GM18861 (cell line): ENCODE data around the gene ERN1.

Experiments used
- ATAC-seq: cut with Tn5 transposase; IDR thresholded peaks from one replicate; pipeline ENCODE4 v1.9.1; 2021; ENCODE audit not compliant: unreplicated experiment

The ERN1 gene

GRCh38 chr17:64111831-64112230, 18.1 kb downstream of the ERN1 start:
- no peak for ATAC-seq

DNA sequence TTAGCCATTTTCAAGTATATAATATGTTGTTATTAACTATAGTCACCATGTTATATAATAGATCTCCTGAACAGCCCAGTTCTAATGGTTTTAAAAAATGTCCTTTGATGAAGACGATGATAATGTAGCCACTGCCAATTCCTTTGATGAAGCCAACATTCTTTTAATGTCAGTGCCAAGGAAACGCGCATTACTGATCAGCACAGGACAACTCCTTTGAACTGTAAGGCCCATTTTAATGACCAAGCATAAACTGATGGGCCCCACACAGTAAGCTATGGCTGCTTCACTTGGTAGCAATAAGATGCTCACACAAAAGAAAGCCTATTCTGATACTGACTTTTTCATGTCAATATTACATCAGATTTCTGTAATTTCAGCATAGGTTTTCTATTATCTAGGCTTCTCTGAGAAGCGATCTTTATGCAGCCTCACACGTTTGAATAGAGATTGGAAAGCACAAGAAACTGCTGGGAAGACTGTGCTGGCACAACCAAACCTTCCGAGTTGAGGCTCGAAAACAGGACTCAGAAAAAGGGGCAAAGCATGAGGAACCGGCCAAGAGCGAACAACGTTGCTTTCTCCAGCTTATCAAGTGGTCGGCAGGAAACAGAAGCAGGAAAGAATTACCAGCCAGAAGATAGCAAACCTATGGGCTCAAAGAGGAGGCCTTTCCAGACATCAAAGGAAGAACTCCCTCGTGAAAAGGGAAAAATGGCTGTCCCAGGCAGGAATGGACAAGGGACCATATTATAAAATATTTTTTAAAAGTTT, 19.4 kb downstream of the ERN1 start:
- ATAC-seq, result no peak

GRCh38 chr17:64109400-64109799, 20.5 kb downstream of the ERN1 start:
- no peak for ATAC-seq

DNA sequence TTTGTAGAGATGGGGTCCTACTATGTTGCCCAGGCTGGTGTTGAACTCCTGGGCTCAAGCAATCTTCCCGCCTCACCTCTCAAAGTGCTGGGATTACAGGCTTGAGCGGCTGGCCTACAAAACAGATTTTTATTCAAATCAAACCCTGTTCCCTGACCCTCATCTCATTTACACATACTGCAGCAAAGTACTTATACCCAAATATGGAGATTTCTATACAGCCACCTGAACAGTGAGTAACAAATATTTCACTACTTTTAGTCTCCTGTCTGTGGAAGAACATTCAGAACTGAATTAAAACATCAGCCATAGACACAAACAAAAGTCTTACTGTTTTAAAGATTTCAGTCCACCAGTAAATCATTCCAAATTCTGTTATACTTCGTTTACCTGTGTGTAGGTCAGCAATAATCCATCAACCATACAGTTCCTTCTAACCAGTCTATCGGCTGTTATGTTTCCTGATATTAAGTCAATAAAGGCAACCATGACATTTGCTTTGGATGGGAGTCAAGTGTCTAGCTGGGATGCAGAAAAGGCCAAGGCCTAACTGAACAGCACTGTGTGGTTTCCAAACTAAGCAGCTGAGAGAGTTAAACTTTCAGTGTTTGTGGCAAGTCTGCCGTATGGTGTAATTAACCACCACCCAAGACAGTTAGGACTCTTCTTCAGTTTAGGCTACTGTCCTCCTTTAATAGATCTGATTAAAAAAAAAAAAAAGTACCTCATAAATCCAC, 22.3 kb downstream of the ERN1 start:
- ATAC-seq, result no peak

- no peak for ATAC-seq
Measured at GRCh38 chr17:64106918-64107317, 23.0 kb downstream of the ERN1 start.

DNA sequence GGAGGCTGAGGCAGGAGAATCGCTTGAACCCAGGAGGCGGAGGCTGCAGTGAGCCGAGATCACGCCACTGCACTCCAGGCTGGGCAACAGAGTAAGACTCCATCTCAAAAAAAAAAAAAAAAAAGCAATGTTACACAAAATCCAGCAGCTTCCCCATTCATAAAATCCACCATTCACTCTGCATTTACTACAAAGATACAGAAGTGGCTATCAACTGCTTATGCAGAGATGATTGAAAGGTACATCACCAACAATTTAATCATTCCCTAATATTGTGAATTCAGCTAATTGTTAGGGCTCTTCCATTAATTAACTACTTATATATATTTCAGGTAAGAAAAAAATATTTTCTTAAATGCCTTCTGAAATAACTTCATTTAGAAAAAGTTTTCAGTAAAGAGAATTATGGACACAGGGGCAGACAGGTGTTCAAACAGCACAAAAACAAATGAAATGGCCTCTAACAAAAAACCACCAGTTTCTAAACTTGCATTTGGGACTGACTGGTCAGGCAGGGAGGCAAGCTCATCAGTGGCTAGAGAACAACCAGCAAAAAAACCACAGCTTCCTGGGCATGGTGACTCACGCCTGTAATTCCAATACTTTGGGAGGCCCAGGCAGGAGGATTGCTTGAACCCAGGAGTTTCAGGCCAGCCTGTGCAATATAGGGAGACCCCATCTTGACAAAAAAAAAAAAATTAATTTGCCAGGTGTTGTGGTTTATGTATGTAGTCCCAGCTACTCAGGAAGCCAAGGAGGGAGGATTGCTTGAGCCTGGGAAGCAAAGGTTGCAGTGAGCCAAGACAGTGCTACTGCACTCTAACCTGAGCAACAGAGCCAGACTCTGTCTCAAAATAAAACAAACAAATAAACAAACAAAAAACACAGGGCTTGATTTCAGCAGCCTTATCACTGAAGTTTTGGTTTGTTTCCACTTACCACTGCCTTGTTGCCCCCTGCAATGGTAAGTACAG, 26.3 kb downstream of the ERN1 start:
- no peak for ATAC-seq

DNA sequence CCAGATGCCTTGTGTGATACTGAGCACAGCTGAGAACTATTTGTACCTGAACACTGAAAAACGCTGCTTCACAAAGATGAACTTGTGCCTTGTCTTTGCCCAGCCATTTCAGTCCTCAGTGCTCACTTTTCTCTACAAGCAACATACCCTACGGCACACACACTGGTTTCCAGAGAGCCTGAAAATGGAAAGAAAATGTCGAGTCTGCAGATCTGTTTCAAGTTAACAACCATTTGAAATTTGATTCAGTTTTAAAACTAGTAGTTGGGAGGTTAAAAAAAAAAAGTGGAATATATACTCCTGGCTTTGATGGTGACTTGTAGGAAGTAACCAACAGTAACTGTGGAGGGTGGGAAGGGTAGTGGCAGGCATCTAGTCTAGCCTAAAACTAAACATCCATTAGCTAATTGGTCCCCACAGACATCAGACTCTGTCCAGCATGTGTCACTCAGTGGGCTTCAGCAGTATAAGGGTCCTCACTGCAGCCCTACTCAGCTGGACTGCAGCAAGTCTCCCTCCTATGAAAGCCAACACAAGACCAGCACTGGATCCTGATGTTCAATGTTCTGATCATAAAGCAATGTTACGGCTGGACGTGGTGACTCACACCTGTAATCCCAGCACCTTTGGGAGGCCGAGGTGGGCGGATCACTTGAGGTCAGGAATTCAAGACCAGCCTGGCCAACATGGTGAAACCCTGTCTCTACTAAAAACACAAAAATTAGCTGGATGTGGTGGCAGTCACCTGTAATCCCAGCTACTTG, 27.1 kb downstream of the ERN1 start:
- no peak for ATAC-seq

- ATAC-seq, result no peak
Measured at GRCh38 chr17:64099543-64099942, 30.4 kb downstream of the ERN1 start.

GRCh38 chr17:64097196-64097936, 32.6 kb downstream of the ERN1 start:
- ATAC-seq, result no peak

- no peak for ATAC-seq
Measured at GRCh38 chr17:64096037-64096436, 33.9 kb downstream of the ERN1 start.

DNA sequence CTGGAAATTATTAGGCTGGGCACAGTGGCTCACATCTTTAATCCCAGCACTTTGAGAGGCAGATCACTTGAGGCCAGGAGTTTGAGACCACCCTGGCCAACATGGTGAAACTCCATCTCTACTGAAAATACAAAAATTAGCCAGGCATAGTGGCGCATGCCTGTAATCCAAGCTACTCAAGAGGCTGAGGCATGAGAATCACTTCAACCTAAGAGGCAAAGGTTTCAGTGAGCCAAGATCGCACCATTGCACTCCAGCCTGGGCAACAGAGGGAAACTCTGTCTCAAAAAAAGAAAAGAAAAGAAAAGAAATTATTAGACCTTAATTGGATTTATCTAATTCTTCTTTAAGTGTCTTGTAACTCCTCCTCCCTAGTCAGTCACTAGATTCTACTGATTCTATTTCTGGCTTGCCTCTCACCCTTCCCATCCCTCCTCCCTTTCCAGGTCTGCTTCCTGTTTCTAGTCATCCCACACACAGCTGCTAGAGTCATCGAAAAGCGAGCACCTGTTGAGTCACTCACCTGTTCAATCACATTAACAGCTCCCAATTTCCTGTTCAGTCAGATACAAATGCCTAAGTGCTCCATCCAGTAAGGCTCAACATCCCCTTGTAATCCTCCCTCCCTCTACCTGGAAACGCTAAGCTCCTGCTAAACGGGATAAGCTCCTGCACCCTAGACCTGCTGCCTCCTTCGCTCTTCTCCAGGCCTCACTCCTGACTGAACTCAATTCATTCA, 34.6 kb downstream of the ERN1 start:
- ATAC-seq, result no peak

DNA sequence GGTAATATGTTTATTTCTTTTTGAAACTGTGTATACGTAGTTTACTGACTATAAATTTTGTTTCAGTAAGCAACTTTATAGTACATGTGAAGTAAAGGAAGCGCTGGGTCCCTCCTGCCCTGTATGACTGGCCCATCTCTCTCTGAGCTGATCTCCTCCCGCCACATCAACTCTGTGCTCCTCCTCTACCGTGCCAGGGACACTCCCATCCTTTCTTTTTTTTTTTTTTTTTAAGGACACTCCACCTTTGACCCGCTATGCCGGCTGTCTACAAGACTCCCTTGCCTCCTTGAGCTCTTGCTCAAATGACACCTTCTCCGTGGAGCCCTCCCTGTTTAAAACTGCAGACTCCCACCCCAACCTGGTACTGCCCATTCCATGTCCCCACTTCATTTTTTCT, 35.5 kb downstream of the ERN1 start:
- no peak for ATAC-seq

- ATAC-seq, result no peak
Measured at GRCh38 chr17:64092952-64093451, 36.9 kb downstream of the ERN1 start.

DNA sequence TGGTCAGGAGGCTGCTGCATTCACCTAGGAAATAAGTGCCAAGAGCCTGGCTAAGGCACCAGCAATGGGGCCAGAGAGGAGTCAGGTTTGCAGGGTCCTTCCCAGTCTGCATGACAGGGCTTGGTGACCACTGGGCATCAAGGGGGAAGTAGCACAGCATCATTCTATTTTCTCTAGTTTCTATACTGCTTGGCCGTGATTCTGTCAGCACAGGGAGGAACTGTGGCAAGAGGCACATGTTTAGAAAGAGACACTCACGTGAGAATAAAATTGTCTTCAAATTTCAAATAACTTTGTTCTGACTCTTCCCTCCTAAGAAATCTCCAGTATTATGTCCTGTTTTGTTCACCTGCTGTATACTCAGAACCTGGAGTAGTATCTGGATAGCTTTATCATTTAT, 37.8 kb downstream of the ERN1 start:
- no peak for ATAC-seq

GRCh38 chr17:64091571-64091970, 38.4 kb downstream of the ERN1 start:
- ATAC-seq, result no peak

GRCh38 chr17:64091116-64091515, 38.8 kb downstream of the ERN1 start:
- no peak for ATAC-seq

DNA sequence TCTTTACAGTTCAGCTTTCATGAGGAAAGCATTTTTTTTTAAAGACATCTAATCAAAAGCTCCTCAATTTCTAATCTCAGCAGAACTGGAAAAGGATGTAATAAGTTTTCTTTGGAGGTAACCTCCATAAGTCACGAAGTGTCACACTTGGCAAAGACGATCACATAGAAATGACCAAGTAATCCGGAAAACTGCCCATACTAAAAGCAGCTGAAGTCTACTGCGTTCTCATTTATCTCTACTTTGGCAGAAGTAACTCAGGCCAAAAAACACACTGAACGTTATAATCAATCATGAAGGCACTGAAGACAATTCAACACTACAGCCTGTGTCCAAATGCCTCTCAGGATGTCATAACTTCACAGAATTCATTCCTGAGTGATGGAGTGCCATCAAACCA, 39.8 kb downstream of the ERN1 start:
- no peak for ATAC-seq

GRCh38 chr17:64087252-64088005, 42.5 kb downstream of the ERN1 start:
- no peak for ATAC-seq
